HFF-Myc (cell line): Measurements from ENCODE around the gene SLC7A6OS.

Source experiments
- DNase-seq: peaks from one replicate; pipeline ENCODE4 v3.0.0-alpha.2; 2011; ENCODE audit warnings: low read depth; ENCODE audit errors: extremely low read depth
- H3K4me3 ChIP-seq: replicated peaks from 2 replicates; pipeline ENCODE4 v1.5.1; 2011; ENCODE audit warnings: low read depth, mild to moderate bottlenecking, control low read depth, low read length
- TF ChIP-seq, protein P1 (sequence below): IDR thresholded peaks from 2 replicates; pipeline ENCODE4 v1.5.1; 2012; ENCODE audit warnings: mild to moderate bottlenecking, low read depth, low read length, control low read depth; ENCODE audit errors: missing control alignments

Gene SLC7A6OS

DNA sequence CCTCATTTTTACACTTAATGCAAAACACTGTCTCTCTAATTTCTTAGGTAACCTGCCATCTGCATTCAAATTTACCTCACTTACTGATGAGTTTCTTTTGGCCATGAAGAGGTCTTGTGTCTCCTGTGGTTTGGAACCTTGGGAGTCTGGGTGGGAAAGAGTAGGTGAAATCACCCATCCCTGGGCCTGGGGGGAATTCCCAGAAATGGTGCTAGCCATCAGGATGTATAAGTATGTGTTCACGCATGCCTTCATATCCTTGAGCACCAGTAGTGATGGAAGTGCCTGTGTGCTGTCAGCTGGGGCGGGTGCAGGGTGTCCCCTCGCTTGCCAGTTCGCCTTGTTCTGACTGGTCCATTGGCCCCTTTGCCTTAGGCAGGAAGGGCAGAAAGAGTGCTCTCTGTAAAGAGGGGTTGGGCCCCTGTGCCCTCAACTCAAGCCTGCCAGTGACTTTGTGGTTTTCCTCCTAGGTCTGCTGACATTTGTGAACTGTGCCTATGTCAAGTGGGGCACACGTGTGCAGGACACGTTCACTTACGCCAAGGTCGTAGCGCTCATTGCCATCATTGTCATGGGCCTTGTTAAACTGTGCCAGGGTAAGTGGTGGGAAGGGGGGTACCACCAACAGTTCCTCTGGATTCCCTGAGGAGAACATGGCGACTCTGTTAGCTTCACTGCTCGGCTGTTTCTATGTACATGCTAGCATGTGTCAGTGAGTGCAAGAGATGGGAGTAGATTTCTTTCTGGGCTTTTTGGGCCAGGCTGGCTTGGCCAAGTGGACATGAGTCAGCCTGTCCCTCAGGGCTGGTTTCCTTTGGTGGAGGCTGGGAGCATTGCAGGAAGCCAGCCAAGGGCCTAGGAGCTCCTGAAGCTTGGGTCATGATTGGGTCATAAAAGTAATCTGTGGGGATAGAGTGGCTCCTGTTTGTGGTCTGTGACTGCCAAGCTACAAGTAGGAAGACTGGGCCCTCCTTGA lies 23.2 kb downstream of the SLC7A6OS start:
- H3K4me3 ChIP-seq = no peak overlapping the region
- TF ChIP-seq, protein P1, sequence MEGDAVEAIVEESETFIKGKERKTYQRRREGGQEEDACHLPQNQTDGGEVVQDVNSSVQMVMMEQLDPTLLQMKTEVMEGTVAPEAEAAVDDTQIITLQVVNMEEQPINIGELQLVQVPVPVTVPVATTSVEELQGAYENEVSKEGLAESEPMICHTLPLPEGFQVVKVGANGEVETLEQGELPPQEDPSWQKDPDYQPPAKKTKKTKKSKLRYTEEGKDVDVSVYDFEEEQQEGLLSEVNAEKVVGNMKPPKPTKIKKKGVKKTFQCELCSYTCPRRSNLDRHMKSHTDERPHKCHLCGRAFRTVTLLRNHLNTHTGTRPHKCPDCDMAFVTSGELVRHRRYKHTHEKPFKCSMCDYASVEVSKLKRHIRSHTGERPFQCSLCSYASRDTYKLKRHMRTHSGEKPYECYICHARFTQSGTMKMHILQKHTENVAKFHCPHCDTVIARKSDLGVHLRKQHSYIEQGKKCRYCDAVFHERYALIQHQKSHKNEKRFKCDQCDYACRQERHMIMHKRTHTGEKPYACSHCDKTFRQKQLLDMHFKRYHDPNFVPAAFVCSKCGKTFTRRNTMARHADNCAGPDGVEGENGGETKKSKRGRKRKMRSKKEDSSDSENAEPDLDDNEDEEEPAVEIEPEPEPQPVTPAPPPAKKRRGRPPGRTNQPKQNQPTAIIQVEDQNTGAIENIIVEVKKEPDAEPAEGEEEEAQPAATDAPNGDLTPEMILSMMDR = no peak
- DNase-seq = peak; percentile 43

DNA sequence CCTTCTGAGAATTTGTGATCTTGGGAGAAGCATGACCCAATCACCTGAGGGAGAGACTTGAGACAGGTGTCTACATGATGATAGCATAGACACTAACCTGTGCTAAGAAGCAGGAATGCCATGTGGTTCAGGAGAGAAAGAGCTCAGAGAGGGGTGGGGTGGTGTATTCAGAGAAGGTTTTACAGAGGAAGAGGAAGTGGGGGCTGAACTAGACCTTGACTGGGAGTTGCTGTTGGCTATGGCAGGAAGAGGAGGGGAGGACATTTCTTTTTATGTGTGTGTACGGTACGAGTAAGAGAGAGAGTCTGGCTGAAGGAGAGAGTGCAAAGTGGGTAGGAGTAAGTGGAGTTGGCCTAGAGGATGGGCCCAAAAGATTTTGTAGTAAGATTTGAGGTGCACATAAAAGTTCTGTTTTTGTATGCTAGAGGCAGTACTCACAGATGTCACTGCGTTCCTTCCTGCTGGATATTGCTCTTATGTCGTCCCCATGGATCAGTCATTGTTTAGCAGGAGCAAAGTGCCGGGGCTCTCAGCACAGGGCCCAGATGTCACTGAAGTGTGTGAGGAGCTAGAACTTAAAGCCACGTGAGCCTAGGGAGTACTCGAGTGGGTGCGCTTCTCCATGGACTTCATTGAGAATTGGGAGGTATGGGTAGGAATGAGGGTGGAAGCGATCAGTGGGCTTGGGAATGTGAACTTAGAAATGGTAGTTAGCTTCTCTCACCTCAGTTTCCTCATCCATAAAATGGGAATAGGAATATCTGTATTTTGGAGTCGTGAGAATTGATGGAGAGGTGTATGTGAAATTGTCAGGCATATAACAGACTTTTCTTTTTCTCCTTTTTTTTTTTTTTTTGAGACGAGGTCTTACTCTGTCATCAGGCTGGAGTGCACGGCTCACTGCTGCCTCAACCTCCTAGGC lies 24.3 kb downstream of the SLC7A6OS start:
- TF ChIP-seq, protein P1 = no peak
- H3K4me3 ChIP-seq = no peak overlapping the region
- no peak for DNase-seq

DNA sequence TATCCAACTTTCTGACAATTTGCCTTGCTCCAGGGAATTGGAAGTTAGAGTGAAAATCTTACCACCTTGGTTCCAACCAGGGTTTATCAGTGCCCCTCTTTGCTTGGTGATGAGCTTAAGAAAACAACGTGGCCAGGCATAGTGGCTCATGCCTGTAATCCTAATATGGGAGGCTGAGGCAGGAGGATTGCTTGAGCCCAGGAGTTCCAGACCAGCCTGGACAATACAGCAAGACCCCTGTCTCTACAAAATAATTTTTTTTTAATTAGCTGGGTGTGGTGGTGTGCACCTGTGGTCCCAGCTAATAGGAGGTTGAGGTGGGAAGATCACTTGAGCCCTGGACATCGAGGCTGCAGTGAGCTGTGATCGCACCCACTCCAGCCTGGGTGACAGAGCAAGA lies 25.1 kb downstream of the SLC7A6OS start:
- no peak for DNase-seq
- H3K4me3 ChIP-seq = no peak overlapping the region
- TF ChIP-seq, protein P1 = no peak

DNA sequence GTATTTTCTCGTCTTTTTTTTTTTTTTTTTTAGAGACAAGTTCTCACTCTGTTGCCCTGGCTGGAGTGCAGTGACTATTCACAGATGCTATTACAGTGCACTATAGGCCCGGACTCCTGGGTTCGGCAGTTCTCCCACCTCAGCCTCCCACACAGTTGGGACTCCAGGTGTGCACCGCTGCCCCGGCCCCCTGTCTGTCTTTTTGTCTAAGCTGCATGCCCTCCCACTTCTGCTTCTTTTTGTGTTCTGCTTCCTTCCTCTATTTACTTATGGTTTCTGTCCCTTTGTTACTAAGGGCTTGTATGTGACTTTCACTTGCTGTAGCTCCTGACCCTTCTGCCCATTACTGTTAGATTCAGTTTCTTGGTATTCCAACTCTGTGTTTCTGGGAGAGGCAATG lies 25.9 kb downstream of the SLC7A6OS start:
- DNase-seq = no peak
- TF ChIP-seq, protein P1 = no peak
- no peak overlapping the region for H3K4me3 ChIP-seq

DNA sequence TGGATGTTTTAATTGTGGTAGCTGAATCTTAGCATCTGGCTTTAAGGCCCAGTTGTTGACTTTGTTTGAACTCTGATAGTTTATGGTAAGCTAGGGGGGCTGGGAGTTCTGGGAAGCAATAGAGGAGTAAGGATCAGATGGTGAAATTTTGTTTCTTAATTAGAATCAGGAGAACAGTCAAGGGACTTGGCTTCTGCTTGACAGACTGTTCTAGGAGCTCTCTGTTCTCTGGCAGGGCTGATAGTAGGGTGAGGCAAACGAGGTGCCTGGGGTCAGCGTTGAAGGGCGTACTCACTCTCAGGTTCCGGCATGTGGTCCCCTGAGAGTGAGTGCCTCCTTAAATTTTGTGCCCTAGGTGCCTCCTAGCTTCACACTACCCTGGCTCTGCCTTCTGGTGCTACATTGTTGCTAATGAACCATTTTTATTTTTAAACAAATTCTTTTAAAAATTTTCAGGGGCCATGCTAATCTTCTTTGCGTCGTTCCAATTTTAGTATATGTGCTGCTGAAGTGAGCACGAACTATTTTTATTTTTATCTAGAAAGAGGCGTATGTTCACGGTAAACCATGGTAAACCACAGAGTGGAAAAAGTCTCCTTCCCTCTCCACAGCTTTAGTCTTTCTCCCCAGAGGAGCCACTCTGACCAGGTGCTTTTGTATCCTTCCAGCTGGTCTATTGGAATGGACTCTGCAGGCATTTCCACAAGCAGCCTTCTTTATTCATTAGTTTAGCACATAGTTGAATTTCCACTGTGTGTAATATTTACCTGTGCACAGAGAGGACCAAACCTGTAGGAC lies 26.7 kb downstream of the SLC7A6OS start:
- no peak overlapping the region for H3K4me3 ChIP-seq
- DNase-seq = no peak

More for the DNA sequence above, 26.7 kb downstream of the SLC7A6OS start:
- TF ChIP-seq, protein P1 = no peak
